ENCODE results near the gene SCARB2.

Gene SCARB2

GRCh38 chr4:76198411-76199237 is 15.0 kb downstream of the SCARB2 start:
- DNase-seq (ENCODE audit: low spot score) = peak; percentile 58

DNA sequence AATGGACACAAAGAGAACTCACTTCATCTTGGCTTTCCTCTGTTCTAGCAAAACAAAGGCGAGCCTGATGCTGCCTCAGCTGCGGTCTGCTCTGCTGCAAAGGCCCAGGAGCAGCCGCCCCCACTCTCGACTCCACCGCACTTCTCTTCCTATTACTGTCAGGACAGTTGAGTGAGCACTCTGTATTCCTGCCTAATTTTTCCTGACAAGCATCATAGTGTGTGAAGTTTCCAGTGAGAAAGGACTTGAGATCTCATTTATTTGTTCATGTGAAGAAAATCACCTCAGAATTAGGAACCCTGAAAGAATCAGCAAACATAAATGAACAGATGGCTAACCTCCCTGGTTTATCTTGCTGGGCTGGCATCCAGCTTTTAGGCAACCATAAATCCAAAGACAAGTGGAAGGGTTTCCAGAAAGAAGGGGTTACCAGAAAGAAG is 15.6 kb downstream of the SCARB2 start:
- DNase-seq (ENCODE audit: low spot score) = peak; percentile 33

DNA sequence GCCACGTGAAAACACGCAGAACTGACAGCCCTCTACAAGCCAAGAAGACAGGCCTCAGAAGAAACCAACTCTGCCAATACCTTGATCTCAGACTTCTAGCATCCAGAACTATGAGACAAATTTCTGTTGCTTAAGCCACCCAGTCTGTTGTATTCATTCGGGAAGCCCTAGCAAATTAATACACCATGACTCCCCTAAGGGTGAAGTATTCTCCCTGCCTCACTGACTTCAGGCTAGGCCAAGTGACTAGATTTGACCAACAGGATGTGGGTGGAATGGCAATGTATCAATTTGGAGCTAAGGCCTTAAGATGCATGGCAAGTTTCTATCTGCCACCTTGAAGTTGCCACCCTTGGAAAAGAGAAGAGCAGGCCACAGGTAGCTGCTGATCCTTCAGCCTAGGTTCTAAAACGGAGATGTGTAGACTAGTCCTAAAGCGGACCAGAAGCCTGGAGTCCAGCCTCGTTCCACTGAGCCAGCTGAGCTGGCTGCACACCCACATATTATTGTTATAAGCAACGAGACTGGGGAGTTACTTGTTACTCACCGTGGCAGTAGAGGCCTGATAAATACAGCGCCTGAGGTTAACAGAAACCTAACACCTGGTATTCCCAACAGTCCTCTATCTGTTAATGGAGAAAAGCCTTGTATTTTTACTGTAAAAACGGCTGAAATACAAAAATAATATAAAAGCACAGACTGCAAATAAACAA is 16.4 kb downstream of the SCARB2 start:
- DNase-seq (ENCODE audit: low spot score) = no peak

DNA sequence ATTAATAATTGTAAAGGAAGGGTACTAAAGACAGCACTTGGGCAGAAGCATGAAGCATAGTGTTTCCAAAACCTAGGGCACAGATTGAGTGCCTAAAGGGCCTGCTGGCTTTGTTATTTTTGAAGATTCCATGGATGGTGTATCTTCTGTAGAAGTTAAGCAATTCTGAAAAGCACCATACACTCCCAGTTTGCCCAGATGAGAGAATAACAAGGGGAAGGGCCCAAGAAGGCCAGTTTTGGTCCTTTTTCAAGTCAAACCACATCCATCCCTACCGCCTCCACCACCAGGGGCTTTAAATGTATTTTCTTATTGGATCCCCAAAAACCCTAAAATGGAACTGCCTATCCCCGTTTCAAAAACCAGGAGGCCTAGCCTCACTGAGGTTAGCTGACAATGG is 17.2 kb downstream of the SCARB2 start:
- no peak for DNase-seq (ENCODE audit: low spot score)

- DNase-seq (ENCODE audit: low spot score) = no peak
These were observed 18.3 kb downstream of the SCARB2 start for GRCh38 chr4:76195326-76195725.

DNA sequence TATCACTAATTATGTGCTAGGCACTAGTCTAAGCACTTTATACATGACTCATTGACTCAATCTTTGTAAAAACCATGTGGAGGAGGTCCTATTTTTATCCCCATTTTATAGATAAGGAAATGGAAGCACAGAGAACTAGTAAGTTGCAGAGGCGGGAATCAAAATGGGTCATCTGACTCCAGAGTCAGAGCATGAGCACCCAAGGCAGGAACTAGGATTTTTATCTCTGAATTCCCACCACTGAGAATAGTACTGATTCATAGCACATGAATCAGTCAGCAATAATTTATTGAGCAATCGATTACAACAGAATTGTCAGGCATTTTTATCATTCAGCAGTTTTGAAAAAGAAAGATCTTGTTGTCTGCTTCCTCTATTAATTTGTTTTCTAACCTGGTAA is 19.3 kb downstream of the SCARB2 start:
- no peak for DNase-seq (ENCODE audit: low spot score)

- no peak for DNase-seq (ENCODE audit: low spot score)
These were observed 21.4 kb downstream of the SCARB2 start for GRCh38 chr4:76192236-76192635.

GRCh38 chr4:76188557-76188956 is 25.1 kb downstream of the SCARB2 start:
- DNase-seq (ENCODE audit: low spot score) = no peak

DNA sequence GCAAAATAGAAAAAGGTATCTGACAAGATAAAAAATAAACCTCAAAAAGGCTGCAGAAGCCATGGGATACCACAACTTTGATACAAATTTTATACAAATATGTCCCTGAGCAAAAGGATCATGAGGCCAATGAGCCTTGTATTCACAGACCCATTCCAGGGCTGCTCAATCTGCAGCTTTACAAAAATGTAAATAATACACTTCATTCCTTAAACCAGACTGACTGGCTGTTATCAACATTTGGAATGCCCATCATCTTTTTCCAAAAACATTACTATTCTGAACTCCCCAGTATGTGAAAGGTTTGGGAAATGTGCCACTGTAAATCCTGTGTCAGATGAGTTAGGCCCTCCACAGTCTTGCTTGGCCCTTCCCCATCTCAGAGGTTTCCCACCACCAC is 25.5 kb downstream of the SCARB2 start:
- no peak for DNase-seq (ENCODE audit: low spot score)

DNA sequence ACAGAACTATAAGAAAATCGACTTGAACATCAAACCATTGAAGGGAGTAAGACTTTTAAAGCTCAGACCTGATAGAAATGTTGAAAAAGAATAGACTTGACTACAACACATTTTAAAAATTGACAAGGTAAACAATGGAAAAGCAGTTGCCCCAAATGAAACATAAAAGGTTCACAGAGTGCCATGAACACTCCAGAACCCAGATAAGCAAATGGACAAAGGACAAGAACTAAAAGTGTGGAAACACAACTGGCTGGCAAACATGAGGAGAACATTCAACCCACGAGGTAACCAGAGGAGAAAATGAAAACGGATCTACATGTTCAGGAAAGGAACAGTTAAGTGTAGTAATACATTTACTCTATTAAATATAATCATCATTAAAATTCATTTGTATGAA is 26.5 kb downstream of the SCARB2 start:
- no peak for DNase-seq (ENCODE audit: low spot score)

DNA sequence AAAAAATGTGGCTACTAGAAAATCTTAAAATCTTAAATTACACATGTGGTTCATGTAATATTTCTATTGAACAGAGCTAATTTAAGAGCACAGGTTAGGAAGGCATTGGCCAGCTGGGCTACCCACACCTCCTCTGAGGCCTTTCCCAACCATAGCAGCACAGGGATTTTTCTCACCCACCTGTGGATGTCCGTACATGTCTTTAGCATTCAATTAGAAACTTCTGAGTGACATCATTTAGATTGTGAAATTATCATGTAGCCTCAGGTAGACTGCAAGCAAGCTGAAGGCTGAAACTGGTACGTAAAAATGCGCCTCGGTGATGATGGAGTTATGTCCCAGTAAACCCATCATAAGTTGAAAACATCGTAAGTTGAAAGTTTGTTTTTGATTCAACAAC is 31.2 kb downstream of the SCARB2 start:
- DNase-seq (ENCODE audit: low spot score) = no peak

DNA sequence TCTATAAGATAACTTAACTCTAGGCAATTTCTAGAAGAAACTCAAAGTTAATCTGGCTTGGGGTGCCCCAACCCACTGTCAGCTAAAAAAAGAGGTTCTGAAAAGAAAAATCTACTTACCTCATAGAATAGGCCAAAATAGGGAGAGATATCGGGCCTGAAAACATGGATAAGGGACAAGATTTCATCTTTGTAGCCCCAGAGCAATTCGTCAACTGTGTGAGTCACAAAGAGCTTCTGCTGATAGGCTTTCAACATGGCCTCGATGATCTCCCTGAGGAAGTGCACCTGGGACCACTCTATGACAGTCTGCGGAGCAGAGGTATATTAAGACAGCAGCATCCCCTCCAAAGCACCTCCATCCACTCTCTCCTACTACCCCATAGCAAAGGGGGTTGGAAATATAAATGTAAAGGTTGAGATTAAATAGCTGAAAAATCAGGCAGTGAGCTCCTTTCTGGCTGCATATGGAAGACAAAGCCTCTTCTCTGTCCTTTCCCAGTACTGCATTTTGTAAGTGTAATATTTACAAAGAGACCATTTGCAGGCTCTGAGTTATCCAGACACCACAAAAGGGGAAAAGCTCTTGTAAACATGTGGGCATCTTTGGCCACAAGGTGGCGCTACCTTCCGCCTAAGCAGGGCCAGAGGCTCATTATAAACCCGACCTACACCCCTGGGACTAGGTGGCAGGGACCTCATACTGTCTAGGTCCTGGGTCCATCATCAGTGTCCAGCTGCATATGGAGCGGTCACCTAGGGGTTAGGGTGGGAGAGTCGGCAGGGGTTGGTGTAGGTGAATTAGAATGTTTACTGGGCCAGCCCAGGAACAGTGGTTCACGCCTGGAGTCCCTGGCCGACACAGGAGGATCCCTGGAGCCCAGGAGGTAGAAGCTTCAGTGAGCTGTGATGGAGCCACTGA is 34.0 kb downstream of the SCARB2 start:
- peak; percentile 74 for DNase-seq (ENCODE audit: low spot score)

- DNase-seq (ENCODE audit: low spot score) = no peak
These were observed 35.3 kb downstream of the SCARB2 start for GRCh38 chr4:76178296-76178695.

DNA sequence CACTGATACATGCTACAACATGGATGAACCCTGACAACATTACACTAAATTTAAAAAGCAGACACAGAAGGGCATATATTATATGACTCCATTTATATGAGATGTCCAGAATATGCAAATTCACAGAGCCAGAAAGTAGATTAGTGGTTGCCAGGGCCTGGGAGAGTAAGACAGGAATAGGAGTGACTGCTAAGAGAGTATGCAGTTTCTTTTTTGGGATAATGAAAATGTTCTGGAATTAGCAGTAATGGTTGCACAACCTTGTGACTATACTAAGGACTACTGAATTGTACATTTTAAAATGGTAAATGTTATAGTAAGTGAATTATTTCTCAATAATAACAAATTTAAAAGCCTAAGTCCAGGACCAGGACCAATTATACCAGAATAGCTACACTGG is 35.9 kb downstream of the SCARB2 start:
- DNase-seq (ENCODE audit: low spot score) = no peak

DNA sequence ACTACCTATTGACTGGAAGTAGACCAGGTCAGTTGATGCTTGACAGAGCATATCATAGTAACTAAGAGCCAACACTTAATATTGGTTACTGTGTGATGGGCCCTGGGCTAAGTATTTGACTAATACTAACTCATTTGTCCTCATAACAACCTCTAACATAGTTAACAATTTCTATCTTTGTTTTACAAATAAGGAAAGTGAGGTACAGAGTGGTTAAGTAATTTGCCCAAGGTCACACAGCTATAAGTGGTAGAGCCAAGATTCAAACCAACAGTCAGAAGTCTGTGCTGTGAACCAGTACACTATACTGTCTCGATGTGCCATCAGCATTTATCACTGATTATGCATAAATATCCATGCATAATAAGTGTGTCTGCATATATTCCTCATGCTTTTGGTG is 38.3 kb downstream of the SCARB2 start:
- no peak for DNase-seq (ENCODE audit: low spot score)

- DNase-seq (ENCODE audit: low spot score) = no peak
These were observed 39.4 kb downstream of the SCARB2 start for GRCh38 chr4:76174216-76174615.

- no peak for DNase-seq (ENCODE audit: low spot score)
These were observed 44.9 kb downstream of the SCARB2 start for GRCh38 chr4:76168688-76169087.

DNA sequence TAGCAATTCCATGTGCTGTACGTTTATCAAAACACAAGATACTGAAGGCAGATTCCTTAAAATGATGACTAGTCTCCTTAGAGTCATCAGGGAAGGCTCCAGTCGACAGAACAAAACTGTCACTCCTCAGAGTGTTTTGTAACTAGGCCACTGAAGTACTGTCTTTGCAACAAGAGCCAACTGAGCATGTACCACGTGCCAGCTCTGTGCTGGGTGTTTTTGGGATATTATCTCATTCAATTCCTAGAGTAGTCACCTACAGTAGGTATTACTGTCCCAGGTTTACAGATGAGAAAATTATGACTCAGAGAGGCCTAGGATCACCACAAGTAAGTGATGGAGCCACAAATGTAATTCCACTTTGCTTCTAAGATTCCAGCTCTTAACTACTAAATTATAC is 47.1 kb downstream of the SCARB2 start:
- DNase-seq (ENCODE audit: low spot score) = no peak

DNA sequence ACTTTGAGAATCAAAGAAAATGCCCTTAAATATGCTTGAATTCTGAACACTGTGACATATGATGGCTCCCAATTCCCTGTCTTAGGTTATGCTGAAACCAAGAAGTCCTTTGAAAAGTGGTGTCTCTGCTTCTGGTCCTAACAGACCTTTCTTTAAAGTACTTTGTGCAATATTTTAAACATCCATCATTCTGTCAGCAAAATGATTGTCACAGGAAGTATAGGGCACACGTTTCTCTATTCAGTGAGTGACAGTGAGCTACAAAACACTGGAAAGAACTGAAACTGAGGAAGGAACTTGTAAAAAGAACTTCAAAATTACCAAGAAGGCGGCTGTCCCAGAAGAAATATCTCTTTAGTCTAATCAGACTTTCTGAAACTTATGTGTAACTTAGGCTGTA is 53.3 kb downstream of the SCARB2 start:
- DNase-seq (ENCODE audit: low spot score) = no peak

DNA sequence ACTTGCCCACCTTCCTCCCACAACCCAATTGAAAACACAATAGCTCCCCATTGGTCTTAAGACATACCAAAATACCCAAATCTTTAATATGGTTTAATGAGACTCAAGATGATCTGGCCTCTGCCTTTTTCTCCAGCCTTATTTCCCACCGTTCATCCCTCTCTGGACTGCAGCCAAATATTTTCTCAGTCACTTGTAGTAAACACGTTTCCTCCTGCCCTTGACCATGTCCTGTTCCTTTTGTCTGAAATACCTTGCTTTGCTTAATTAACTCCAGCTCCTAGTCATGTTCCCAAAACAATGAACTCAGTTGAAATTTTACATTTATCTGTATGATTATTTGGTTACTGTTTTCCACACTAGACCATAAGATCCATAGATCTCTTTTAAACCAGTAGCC is 57.0 kb downstream of the SCARB2 start:
- DNase-seq (ENCODE audit: low spot score) = no peak

DNA sequence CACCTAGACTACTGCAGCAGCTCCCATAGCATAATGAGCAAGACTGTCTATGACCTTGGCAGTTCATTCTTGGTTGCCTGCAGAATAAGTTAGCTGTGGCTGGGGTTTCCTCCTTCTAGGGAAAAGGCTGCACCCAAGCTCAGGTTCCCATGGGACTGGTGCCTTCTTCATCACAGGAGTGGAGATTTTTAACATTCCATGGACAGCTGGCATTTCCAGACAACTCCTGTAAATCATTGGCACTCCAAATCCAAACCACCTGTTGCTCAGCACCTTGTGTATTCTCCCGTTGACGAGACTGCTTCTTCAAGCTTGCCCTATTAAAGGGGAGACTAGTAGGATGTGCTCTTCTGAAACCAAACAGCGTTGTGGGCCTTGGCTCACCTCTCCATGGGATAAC is 57.6 kb downstream of the SCARB2 start:
- no peak for DNase-seq (ENCODE audit: low spot score)

- DNase-seq (ENCODE audit: low spot score) = no peak
These were observed 60.3 kb downstream of the SCARB2 start for GRCh38 chr4:76153356-76153755.
